K562 (cell line): ENCODE results near the gene C1orf167. TPM values are rescaled to one million over a fixed set of nuclear protein-coding genes. Genes with fewer than 3 reads are reported as not detected.

Experiments
- CREB3 ChIP-seq: fragments of 450-650 bp; conservative IDR thresholded peaks from 2 replicates; pipeline ENCODE4 v1.6.1; 2016; ENCODE audit warnings: missing genetic modification characterization, low read depth, mild to moderate bottlenecking, missing compliant biosample characterization, moderate library complexity
- CTBP1 ChIP-seq: fragments of 450-650 bp; IDR thresholded peaks from 2 replicates; pipeline ENCODE4 v1.6.1; 2016; ENCODE audit warnings: borderline replicate concordance
- DPF2 ChIP-seq: fragments of 450-650 bp; IDR thresholded peaks from 2 replicates; pipeline ENCODE4 v1.6.1; 2016
- FOXP4 ChIP-seq: sonication (generic); formaldehyde crosslinking; IDR thresholded peaks from 2 replicates; pipeline ENCODE4 v1.8.0; 2022; ENCODE audit warnings: mild to moderate bottlenecking, missing genetic modification reagents, borderline replicate concordance
- GABPB2 ChIP-seq: fragments of 250-450 bp; sonication (Bioruptor Pico); conservative IDR thresholded peaks from 2 replicates; pipeline ENCODE4 v1.5.1; 2021; ENCODE audit warnings: mild to moderate bottlenecking
- HDAC1 ChIP-seq, 2 experiments: fragments of 450-650 bp; IDR thresholded peaks; 2 replicates each; pipeline ENCODE4 v1.6.1; 2016 to 2017; ENCODE audit warnings: inconsistent platforms in 1 of 2, mild to moderate bottlenecking in 1 of 2, moderate library complexity in 1 of 2
- HNRNPLL ChIP-seq: fragments of 200-400 bp; formaldehyde crosslinking; IDR thresholded peaks from 2 replicates; pipeline ENCODE4 v1.6.1; 2017; ENCODE audit warnings: low read length, low read depth, mild to moderate bottlenecking; ENCODE audit not compliant: poor library complexity, severe bottlenecking
- HNRNPUL1 ChIP-seq: fragments of 200-400 bp; formaldehyde crosslinking; IDR thresholded peaks from 2 replicates; pipeline ENCODE4 v1.6.1; 2017; ENCODE audit warnings: low read length
- JUND ChIP-seq, 2 experiments: IDR thresholded peaks; 2 replicates in 1 of 2; 3 replicates in 1 of 2; pipeline ENCODE4 v1.6.1; 2011; ENCODE audit warnings: borderline replicate concordance in 2 of 2, low read depth in 2 of 2, low read length in 2 of 2, improper control_type of control experiment in 1 of 2, missing biosample characterization in 1 of 2, missing genetic modification characterization in 1 of 2, missing genetic modification reagents in 1 of 2
- NUFIP1 ChIP-seq: fragments of 450-650 bp; IDR thresholded peaks from 2 replicates; pipeline ENCODE4 v1.6.1; 2018; ENCODE audit not compliant: partially characterized antibody
- PHF21A ChIP-seq: fragments of 450-650 bp; IDR thresholded peaks from 2 replicates; pipeline ENCODE4 v1.6.1; 2017; ENCODE audit warnings: low read depth, borderline replicate concordance
- POLR3A ChIP-seq: IDR thresholded peaks from 2 replicates; pipeline ENCODE4 v1.6.1; 2011; ENCODE audit warnings: borderline replicate concordance, mild to moderate bottlenecking, moderate library complexity; ENCODE audit not compliant: insufficient read length, insufficient read depth; ENCODE audit errors: extremely low read depth
- POU5F1 ChIP-seq: fragments of 150-350 bp; IDR thresholded peaks from 2 replicates; pipeline ENCODE4 v1.6.1; 2014; ENCODE audit warnings: borderline replicate concordance, low read length, low read depth, mild to moderate bottlenecking; ENCODE audit not compliant: partially characterized antibody
- SUPT5H ChIP-seq: fragments of 450-650 bp; IDR thresholded peaks from 2 replicates; pipeline ENCODE4 v1.6.1; 2016
- TAL1 ChIP-seq: fragments of 450-650 bp; IDR thresholded peaks from 2 replicates; pipeline ENCODE4 v1.6.1; 2016; ENCODE audit warnings: mild to moderate bottlenecking
- THRB ChIP-seq: fragments of 450-650 bp; formaldehyde crosslinking; conservative IDR thresholded peaks from 2 replicates; pipeline ENCODE4 v1.4.0; 2022; ENCODE audit warnings: mild to moderate bottlenecking, missing genetic modification characterization
- ZNF12 ChIP-seq: sonication (generic); formaldehyde crosslinking; IDR thresholded peaks from 2 replicates; pipeline ENCODE4 v1.4.0; 2020; ENCODE audit warnings: mild to moderate bottlenecking, missing genetic modification reagents
- ZNF175 ChIP-seq: fragments of 200-800 bp; sonication (Bioruptor generic); IDR thresholded peaks from 2 replicates; pipeline ENCODE4 v1.6.1; 2016; ENCODE audit warnings: low read depth, mild to moderate bottlenecking, missing genetic modification characterization, missing compliant biosample characterization
- ZNF3 ChIP-seq: fragments of 250-450 bp; sonication (Bioruptor Pico); IDR thresholded peaks from 2 replicates; pipeline ENCODE4 v1.5.0; 2021; ENCODE audit warnings: mild to moderate bottlenecking, moderate library complexity
- ZNF445 ChIP-seq: fragments of 250-450 bp; sonication (Bioruptor Pico); IDR thresholded peaks from 2 replicates; pipeline ENCODE4 v1.4.0; 2020; ENCODE audit warnings: low read depth, mild to moderate bottlenecking, moderate library complexity
- polyA plus RNA-seq, 8 experiments: library from polyadenylated mRNA; depleted of rRNA in 4 of 8; stranded (reverse) in 5 of 8; unstranded in 3 of 8; fragments of >200 nt; fragmentation: Nextera tagmentation in 2 of 8; fragmentation: Illumina TruSeq in 1 of 8; extraction: Ambion mirVana in 2 of 8; extraction: Trizol in 1 of 8; gene quantifications; 2 replicates each; pipeline versions ENCODE4 v1.2.1 to v1.2.3, GENCODE V29; 2011 to 2014; ENCODE audit warnings: inconsistent platforms in 1 of 8, missing spikeins in 1 of 8
- total RNA-seq, 7 experiments: library from RNA; depleted of rRNA in 6 of 7; stranded (reverse); fragments of >200 nt in 6 of 7; fragmentation: Illumina TruSeq in 2 of 7; extraction: Trizol in 2 of 7; gene quantifications; 2 replicates each; pipeline versions ENCODE4 v1.2.1 to v1.2.3, GENCODE V29; 2011 to 2021; ENCODE audit warnings: low replicate concordance in 1 of 7
- TF ChIP-seq, protein P1 (sequence below): fragments of 450-650 bp; IDR thresholded peaks from 2 replicates; pipeline ENCODE4 v1.6.1; 2016; ENCODE audit warnings: antibody characterized with exemption

Gene C1orf167
- total and polyA plus RNA-seq, 9 of the 15 experiments (the other 6 are each of a cell fraction or from before 2014, with no cell fraction given), result 0.22 to 0.86 (median 0.31) TPM; not detected in 2

DNA sequence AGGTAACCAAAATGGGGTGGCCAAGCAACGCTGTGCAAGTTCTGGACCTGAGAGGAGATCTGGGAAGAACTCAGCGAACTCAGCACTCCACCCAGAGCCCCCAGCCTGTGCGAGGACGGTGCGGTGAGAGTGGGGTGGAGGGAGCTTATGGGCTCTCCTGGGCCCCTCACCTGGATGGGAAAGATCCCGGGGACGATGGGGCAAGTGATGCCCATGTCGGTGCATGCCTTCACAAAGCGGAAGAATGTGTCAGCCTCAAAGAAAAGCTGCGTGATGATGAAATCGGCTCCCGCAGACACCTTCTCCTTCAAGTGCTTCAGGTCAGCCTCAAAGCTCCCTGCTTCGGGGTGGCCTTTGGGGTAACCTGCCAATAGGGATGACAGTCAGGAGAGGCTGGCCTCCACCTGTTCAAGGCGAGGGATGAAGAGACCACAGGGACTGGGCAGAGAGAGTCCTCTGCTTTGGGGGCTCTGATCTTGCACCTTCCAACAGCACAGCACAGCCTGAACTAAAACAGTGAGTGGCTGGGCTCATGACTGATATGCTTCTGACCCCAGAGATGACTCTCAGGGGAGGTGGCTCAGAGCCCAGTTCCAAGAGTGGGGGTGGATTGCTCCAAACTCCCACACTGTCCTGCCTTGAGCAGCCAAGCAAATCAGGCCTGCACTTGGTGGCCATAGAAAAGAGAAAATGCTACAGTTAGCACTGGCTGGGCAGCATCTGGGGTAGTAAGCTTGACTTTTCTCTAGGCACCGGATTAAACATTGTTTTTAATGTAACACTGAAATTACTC lies 34.2 kb downstream of the C1orf167 start (continued):
- TF ChIP-seq SUPT5H (peak; percentile 79), HNRNPUL1 (no peak), PHF21A (no peak), TAL1 (peak; percentile 4; the same call in 1 of the 2 replicates), DPF2 (peak; percentile 75), HNRNPLL (no peak), ZNF12 (CRISPR knock-in tag) (0 out of 2 replicates have a peak, but pooled peaks have one; percentile 50), JUND (IDR thresholded peaks at IDR 0.05; ENCODE audit: borderline replicate concordance, low read depth, low read length) (peak; percentile 77), JUND (tag; IDR thresholded peaks at IDR 0.05; ENCODE audit: borderline replicate concordance, low read depth, low read length) (peak; percentile 60; the same call in 1 of the 3 replicates), FOXP4 (CRISPR knock-in tag) (peak; percentile 60; the same call in 1 of the 2 replicates), GABPB2 (CRISPR knock-in tag) (no peak), NUFIP1 (no peak), CREB3 (tag) (0 out of 2 replicates have a peak, but pooled peaks have one; percentile 40), HDAC1 (IDR thresholded peaks at IDR 0.05) (peak in 1 of 2 experiments; percentile 50; a peak in 2 of 4 replicates), ZNF175 (peak; percentile 80), THRB (peak; percentile 8; the same call in 1 of the 2 replicates), POLR3A (no peak), ZNF445 (CRISPR knock-in tag) (0 out of 2 replicates have a peak, but pooled peaks have one; percentile 52), ZNF3 (CRISPR knock-in tag) (no peak), POU5F1 (no peak), CTBP1 (peak; percentile 39)
- TF ChIP-seq, protein P1, sequence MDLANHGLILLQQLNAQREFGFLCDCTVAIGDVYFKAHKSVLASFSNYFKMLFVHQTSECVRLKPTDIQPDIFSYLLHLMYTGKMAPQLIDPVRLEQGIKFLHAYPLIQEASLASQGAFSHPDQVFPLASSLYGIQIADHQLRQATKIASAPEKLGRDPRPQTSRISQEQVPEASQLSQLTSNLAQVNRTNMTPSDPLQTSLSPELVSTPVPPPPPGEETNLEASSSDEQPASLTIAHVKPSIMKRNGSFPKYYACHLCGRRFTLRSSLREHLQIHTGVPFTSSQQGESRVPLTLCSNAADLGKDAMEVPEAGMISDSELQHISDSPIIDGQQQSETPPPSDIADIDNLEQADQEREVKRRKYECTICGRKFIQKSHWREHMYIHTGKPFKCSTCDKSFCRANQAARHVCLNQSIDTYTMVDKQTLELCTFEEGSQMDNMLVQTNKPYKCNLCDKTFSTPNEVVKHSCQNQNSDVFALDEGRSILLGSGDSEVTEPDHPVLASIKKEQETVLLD, result peak; percentile 41; the same call in 1 of the 2 replicates
